NCI-H82 treated with DMSO at 0.1 percent for 48 hours (cell line): ENCODE data around the gene KRTAP10-10.
"Not testable (repeated sequence)": the region's sequence is repeated elsewhere in the genome, so short reads cannot be mapped to it uniquely, and the experiment has no call there.

Experiments used
- DNase-seq: peaks from one replicate; lab custom pipeline; 2025; ENCODE audit not compliant: unreplicated experiment; lab: John Stamatoyannopoulos, UW

KRTAP10-10 gene

GRCh38 chr21:44637018-44637850 lies at the start of gene KRTAP10-10:
KRTAP10-10 (plus strand) TSS chr21:44637356; CDS start chr21:44637418, 62 bp downstream.
- no peak for DNase-seq

DNA sequence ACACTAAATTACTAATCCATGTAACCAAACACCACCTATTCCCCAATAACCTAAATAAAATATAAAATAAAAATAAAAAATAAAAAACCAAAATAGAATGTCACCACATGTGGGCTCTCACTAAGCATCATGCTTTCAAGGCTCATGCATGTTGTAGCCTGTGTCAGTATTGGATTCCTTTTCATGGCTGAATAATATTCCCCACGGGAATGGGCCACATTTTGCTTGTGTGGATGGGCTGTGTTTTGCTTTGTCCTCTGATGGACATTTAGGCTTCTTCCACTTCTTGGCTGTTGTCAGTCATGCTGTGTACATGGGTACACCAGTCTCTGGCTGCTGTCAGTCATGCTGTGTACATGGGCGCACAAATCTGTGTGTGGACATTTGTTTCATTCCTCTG lies 48.1 kb upstream of the KRTAP10-10 start:
- no peak for DNase-seq

- DNase-seq, result no peak
Observed at GRCh38 chr21:44589586-44590305, 47.4 kb upstream of the KRTAP10-10 start.

DNA sequence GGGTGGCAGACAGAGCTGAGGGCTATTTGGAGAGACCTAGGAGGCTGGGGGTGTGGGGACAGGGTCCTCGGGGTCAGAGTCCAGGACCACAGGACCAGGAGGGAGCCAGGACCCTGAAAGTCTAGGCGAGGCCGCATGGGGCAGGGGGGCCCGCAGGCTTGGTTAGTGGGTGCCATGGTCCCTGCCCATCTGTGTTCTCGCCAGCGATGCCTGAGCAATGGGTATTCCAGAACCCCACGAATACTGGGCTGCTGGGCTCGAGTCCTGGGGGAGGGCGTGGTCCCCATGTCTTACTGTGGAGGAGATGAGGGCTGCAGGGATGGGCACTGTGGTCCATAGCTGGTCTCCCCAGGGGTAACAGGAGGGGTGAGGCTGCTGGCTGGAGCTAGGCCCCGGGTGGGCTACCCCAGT lies 46.8 kb upstream of the KRTAP10-10 start:
- DNase-seq, result no peak

DNA sequence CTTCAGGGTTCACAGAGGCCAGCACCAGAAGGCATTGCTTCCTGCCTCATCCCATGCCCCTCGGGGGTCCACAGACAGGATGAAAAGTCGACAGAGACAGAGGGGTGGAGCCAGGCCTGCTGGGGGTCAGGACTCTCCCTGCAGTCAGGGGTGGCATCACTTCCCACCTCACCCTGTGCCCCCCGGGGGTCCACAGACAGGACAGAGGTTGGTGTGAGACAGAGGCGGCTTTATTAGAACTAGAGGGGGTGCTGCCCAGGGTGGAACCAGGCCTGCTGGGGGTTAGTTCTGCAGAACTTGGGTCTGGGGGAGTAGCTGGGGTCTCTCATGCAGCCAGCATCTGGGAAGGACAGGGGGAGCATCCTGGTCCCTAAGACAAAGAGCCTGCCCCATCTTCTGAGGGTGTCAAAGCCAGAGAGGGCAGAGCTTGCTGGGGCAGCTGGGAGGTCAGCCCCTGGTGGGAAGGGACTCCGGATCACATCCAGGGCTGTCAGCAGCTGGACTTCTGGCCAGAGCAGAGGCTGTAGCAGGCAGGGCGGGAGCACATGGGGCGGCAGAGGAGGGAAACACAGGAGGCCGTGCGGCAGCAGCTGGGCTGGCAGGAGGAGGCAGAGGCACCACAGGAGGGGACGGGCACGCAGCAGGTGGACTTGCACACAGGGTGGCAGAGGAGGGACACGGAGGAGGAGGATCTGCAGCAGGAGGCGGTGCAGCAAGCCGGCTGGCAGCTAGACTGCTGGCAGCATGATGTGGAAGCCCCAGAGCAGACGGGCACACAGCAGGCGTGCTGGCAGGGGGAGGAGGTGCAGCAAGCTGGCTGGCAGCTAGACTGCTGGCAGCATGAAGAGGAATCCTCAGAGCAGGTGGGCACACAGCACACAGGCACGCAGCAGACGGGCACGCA lies 46.0 kb upstream of the KRTAP10-10 start:
- DNase-seq, result not testable (repeated sequence)

- not testable (repeated sequence) for DNase-seq
Observed at GRCh38 chr21:44591801-44592130, 45.4 kb upstream of the KRTAP10-10 start.

DNA sequence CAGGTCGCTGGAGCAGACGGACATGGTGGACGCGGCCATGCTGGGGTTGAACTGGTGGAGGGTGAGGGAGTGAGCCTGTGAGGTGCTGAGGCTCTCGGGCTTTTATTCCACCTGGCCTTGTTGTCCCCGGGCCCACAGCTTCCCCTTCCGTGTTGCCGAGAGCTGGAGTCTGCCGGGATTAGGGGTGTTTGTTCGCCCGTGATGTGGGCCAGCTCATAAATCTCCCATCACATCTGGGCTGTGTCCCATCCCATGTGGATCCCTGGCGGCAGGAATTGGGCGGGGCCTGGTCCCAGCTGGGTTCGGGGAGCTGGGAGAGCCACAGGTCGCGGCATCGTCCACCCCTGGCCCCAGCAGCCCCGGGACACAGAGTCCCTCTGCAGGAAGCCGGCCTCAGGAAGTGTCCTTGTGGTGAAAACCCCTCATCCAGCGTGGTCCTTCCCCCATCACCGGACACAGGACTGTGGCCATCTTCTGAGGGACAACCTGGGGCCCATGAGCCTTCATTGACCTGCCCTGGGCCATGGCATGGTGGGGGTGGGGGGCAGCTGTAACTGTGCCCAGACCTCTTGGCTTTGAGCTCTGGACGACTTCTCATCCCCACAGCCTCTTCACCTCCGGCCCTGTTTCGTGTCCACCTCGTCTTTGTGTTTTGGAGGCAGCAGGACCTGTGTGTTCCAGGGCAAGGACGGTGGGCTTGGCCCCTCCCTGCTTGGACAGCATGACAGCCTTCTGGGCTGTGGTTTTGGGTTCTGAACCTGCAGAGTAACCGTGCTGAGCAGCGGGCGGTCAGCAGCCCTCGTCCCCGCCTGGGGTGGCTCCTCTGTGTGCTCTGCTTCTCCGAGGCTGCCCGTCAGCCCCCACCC lies 44.5 kb upstream of the KRTAP10-10 start, which contains the start of gene KRTAP10-6:
Gene KRTAP10-6 (minus strand): TSS at position 60 of the 866 bp plus-strand sequence. CDS start 21 bp downstream, at position 39.
- no peak for DNase-seq

- DNase-seq, result no peak
Observed at GRCh38 chr21:44593598-44594405, 43.4 kb upstream of the KRTAP10-10 start.

GRCh38 chr21:44594406-44594916 lies 42.7 kb upstream of the KRTAP10-10 start:
- DNase-seq, result no peak

- no peak for DNase-seq
Observed at GRCh38 chr21:44595524-44595923, 41.6 kb upstream of the KRTAP10-10 start.

- DNase-seq, result no peak
Observed at GRCh38 chr21:44596068-44596725, 41.0 kb upstream of the KRTAP10-10 start.

GRCh38 chr21:44598061-44598460 lies 39.1 kb upstream of the KRTAP10-10 start:
- DNase-seq, result no peak

GRCh38 chr21:44599264-44600029 lies 37.7 kb upstream of the KRTAP10-10 start:
- no peak for DNase-seq

DNA sequence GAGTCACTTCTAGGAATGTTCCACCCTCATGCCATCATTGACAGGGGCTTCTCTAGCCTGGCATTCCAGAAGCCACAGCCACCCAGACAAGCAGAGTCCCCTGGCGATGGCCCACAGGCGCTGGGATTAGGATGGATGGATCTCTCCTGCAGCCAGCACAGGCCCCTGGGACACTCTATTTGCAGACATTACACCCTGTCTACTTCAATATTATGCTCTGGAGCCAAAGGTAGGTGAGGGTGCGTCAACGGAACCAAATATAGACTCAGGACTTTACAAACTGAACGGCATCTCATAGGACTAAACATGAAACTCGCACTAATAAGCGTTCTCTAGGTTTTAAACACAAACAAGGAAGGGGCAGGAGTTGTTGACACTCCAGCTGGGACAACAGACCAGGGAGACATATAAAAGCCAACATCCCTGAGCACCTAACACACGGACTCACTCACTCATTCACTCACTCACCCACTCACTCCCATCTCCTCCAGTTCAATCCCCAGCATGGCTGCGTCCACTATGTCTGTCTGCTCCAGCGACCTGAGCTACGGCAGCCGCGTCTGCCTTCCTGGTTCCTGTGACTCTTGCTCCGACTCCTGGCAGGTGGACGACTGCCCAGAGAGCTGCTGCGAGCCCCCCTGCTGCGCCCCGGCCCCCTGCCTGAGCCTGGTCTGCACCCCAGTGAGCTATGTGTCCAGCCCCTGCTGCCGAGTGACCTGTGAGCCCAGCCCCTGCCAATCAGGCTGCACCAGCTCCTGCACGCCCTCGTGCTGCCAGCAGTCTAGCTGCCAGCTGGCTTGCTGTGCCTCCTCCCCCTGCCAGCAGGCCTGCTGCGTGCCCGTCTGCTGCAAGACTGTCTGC lies 36.8 kb upstream of the KRTAP10-10 start, which contains the start of gene KRTAP10-7:
Gene KRTAP10-7 (plus strand): TSS at position 480 of the 861 bp plus-strand sequence. CDS start 25 bp downstream, at position 505.
- DNase-seq, result not testable (repeated sequence)

- not testable (repeated sequence) for DNase-seq
Observed at GRCh38 chr21:44601091-44601490, 36.1 kb upstream of the KRTAP10-10 start.

DNA sequence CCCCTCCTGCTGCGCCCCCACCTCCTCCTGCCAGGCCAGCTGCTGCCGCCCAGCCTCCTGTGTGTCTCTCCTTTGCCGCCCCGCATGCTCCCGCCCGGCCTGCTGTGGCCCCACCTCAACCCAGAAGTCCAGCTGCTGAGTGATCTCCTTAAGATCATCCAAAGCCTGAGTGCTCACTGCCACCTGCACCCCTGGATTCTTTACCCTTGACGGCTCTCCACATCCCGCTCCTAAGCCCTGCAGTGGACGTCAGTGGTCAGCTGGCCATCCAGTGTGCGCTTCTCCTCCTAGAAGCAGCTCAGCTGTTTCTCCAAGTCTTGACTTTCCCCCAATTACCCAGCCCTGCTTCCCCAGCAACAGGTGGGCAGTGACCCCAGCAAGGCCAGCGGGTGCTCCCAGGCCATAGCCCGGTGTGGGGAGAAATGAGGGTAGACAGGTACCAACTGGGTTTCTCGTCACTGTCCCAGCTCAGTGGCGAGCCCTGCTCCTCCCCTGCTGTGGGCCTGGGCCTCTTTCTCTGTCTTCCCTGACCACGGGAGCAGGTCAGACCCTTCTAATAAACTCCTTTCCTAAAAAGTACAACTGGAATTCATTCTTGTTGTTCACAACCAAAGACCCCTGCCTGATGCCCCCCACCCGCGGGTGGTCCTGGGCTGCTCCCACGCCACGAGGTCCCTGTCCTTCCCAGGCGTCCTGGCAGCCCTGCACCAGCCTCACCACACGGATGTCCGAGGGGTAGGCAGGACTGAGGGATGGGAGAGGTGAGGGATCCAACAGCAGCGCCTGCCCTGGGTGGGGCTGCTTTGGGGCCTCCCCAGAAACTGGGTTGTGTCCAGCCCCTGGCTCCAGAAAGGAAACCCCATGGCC lies 35.3 kb upstream of the KRTAP10-10 start:
- DNase-seq, result no peak
